Naive thymus-derived CD8-positive, alpha-beta T cell (primary cell): Measurements from ENCODE around the gene STAU1. TPM values are rescaled to one million over a fixed set of nuclear protein-coding genes. Genes with fewer than 3 reads are reported as not detected.
"Not testable (repeated sequence)": the region's sequence is repeated elsewhere in the genome, so short reads cannot be mapped to it uniquely, and the experiment has no call there.

Source experiments
- ATAC-seq, 2 donors: fragments of 150-1000 bp; cut with Tn5 transposase in 1 of 2; sonication (Bioruptor Pico), chemical (Tn5 transposase) in 1 of 2; 1 replicate in 1 of 2; 2 replicates in 1 of 2; pipeline ENCODE4 v1.10.0; 2021; ENCODE audit warnings: mild to moderate bottlenecking in 2 of 2, moderate library complexity in 2 of 2
- POLR2A ChIA-PET: fragments of 350-600 bp; sonication (Branson Sonifier 250); formaldehyde crosslinking; loops from one replicate; lab custom pipeline; 2021; ENCODE audit warnings: antibody characterized with exemption; lab: Charles Lee
- DNase-seq, 10 donors: peaks; one replicate each; pipeline versions ENCODE4 v3.0.0 to v3.0.0-alpha.2; 2020 to 2022
- H3K27ac Mint-ChIP-seq, 10 donors: one replicate each; pipeline ENCODE4 v1.8.0; 2020 to 2022; ENCODE audit warnings: mild to moderate bottlenecking in 10 of 10, mixed read lengths in 10 of 10, moderate library complexity in 4 of 10, inconsistent platforms in 1 of 10
- H3K27me3 Mint-ChIP-seq, 5 donors: one replicate each; pipeline ENCODE4 v1.8.0; 2021 to 2022; ENCODE audit warnings: mixed read lengths in 5 of 5
- H3K36me3 Mint-ChIP-seq, 3 donors: one replicate each; pipeline ENCODE4 v1.8.0; 2020 to 2022; ENCODE audit warnings: mixed read lengths in 3 of 3, mild to moderate bottlenecking in 2 of 3, inconsistent platforms in 1 of 3
- H3K4me1 Mint-ChIP-seq, 4 donors: one replicate each; pipeline ENCODE4 v1.8.0; 2021 to 2022; ENCODE audit warnings: mixed read lengths in 4 of 4
- H3K4me3 Mint-ChIP-seq, 10 donors: one replicate each; pipeline ENCODE4 v1.8.0; 2020 to 2022; ENCODE audit warnings: mild to moderate bottlenecking in 10 of 10, mixed read lengths in 10 of 10, moderate library complexity in 6 of 10, inconsistent platforms in 1 of 10
- H3K9me3 Mint-ChIP-seq, 9 donors: one replicate each; pipeline ENCODE4 v1.8.0; 2020 to 2022; ENCODE audit warnings: mixed read lengths in 9 of 9, mild to moderate bottlenecking in 3 of 9, inconsistent platforms in 1 of 9, moderate library complexity in 1 of 9
- polyA plus RNA-seq, 3 donors: library from polyadenylated mRNA; unstranded; fragments of 300-500 nt; fragmentation: Illumina TruSeq; gene quantifications; one replicate each; pipeline ENCODE4 v1.2.3, GENCODE V29; 2021
- total RNA-seq, 8 experiments: library from RNA in 2 of 8; stranded (reverse) in 2 of 8; gene quantifications; one replicate each; pipeline ENCODE4 v1.2.3 and lab custom pipeline; 2021 to 2026

Gene STAU1
- total and polyA plus RNA-seq, 5 experiments from 2014 or later, result 28.5 to 45.3 (median 34.7) TPM

GRCh38 chr20:49199729-49200293 is 11.7 kb upstream of the STAU1 start:
- Mint-ChIP-seq H3K9me3 (peaks cover 0 to 10% (median 0%) of the 10 kb centered on the region in 9 donors), H3K36me3 (no peaks in the 10 kb centered on the region), H3K27me3 (no peaks in the 10 kb centered on the region), H3K4me3 (no peak overlapping the region), H3K4me1 (no peaks in the 10 kb centered on the region), H3K27ac (no peak overlapping the region)
- no peak for ATAC-seq
- DNase-seq, result no peak
- POLR2A ChIA-PET, result no interaction called here

GRCh38 chr20:49192944-49193518 is 4.9 kb upstream of the STAU1 start:
- H3K27ac Mint-ChIP-seq, DNase-seq, H3K4me3 Mint-ChIP-seq, H3K4me1 Mint-ChIP-seq, ATAC-seq, H3K9me3 Mint-ChIP-seq, POLR2A ChIA-PET, H3K27me3 Mint-ChIP-seq, H3K36me3 Mint-ChIP-seq: not testable (repeated sequence)

- peaks cover 0 to 2% (median 0%) of the 10 kb centered on the region in 5 donors for H3K27me3 Mint-ChIP-seq
- peak in 1 of 2 donors; percentile 7 for ATAC-seq
- H3K9me3 Mint-ChIP-seq, result no peaks in the 10 kb centered on the region
- peaks cover 19 to 50% (median 45%) of the 10 kb centered on the region in 4 donors for H3K4me1 Mint-ChIP-seq
- H3K36me3 Mint-ChIP-seq, result peaks cover 0 to 15% (median 0%) of the 10 kb centered on the region in 3 donors
- peak overlapping the region; percentile 78 to 95 (median 91) for H3K27ac Mint-ChIP-seq
- H3K4me3 Mint-ChIP-seq, result peak overlapping the region; percentile 86 to 96 (median 90)
- POLR2A ChIA-PET, result interaction anchor here (0.7 to 2.7 kb wide), 10 partner anchors 10 to 749 kb away, joined by 3 to 19 read pairs (median 4); partner anchors contain the start of genes CSE1L, DDX27, RNF114 and ZNFX1
- peak in 3 of 10 donors; percentile 3 to 24 (median 22) for DNase-seq
Observed at GRCh38 chr20:49187330-49187850, 744 bp downstream of the STAU1 start.

- ATAC-seq, result peak; percentile 37 to 51
- POLR2A ChIA-PET, result interaction anchor here (0.8 to 2.7 kb wide), 4 partner anchors 10 to 140 kb away, joined by 4 to 19 read pairs (median 6); partner anchors contain the start of genes CSE1L, DDX27 and ZNFX1
Observed at GRCh38 chr20:49186535-49187329, 1.4 kb downstream of the STAU1 start.

GRCh38 chr20:49185071-49185761 is 2.9 kb downstream of the STAU1 start:
- Mint-ChIP-seq H3K9me3 (no peaks in the 10 kb centered on the region), H3K4me1 (peaks cover 24 to 70% (median 65%) of the 10 kb centered on the region in 4 donors), H3K27ac (peak overlapping the region in 5 of 10 donors; percentile 14 to 86 (median 48)), H3K36me3 (peaks cover 0 to 15% (median 0%) of the 10 kb centered on the region in 3 donors), H3K27me3 (peaks cover 0 to 2% (median 0%) of the 10 kb centered on the region in 5 donors), H3K4me3 (peak overlapping the region in 9 of 10 donors; percentile 26 to 69 (median 57))
- no peak for ATAC-seq
- DNase-seq, result no peak
- POLR2A ChIA-PET, result no interaction called here

More at GRCh38 chr20:49186535-49187329, 1.4 kb downstream of the STAU1 start:
- no peaks in the 10 kb centered on the region for H3K9me3 Mint-ChIP-seq
- H3K27ac Mint-ChIP-seq, result peak overlapping the region; percentile 78 to 95 (median 91)
- peaks cover 21 to 56% (median 52%) of the 10 kb centered on the region in 4 donors for H3K4me1 Mint-ChIP-seq
- peak; percentile 36 to 85 (median 59) for DNase-seq
- peaks cover 0 to 15% (median 0%) of the 10 kb centered on the region in 3 donors for H3K36me3 Mint-ChIP-seq
- H3K4me3 Mint-ChIP-seq, result peak overlapping the region; percentile 86 to 96 (median 90)
- H3K27me3 Mint-ChIP-seq, result peaks cover 0 to 2% (median 0%) of the 10 kb centered on the region in 5 donors

- peaks cover 25 to 75% (median 70%) of the 10 kb centered on the region in 4 donors for H3K4me1 Mint-ChIP-seq
- H3K4me3 Mint-ChIP-seq, result peak overlapping the region in 6 of 10 donors; percentile 28 to 69 (median 58)
- DNase-seq, result no peak
- H3K9me3 Mint-ChIP-seq, result no peaks in the 10 kb centered on the region
- H3K27me3 Mint-ChIP-seq, result peaks cover 0 to under 1% (median 0%) of the 10 kb centered on the region in 5 donors
- POLR2A ChIA-PET, result no interaction called here
- H3K27ac Mint-ChIP-seq, result peak overlapping the region in 4 of 10 donors; percentile 7 to 86 (median 42)
- no peak for ATAC-seq
- H3K36me3 Mint-ChIP-seq, result peaks cover 0 to 15% (median 0%) of the 10 kb centered on the region in 3 donors
Observed at GRCh38 chr20:49184691-49185070, 3.5 kb downstream of the STAU1 start.

GRCh38 chr20:49184084-49184501 is 4.0 kb downstream of the STAU1 start:
- POLR2A ChIA-PET, DNase-seq, H3K9me3 Mint-ChIP-seq, ATAC-seq, H3K27me3 Mint-ChIP-seq: not testable (repeated sequence)
- peaks cover 0 to 16% (median 0%) of the 10 kb centered on the region in 3 donors for H3K36me3 Mint-ChIP-seq
- H3K4me3 Mint-ChIP-seq, result peak overlapping the region in 8 of 10 donors; percentile 14 to 59 (median 30)
- H3K4me1 Mint-ChIP-seq, result peaks cover 29 to 79% (median 75%) of the 10 kb centered on the region in 4 donors
- peak overlapping the region in 4 of 10 donors; percentile 5 to 86 (median 61) for H3K27ac Mint-ChIP-seq

- DNase-seq (no peak), ATAC-seq (no peak)
- no peaks in the 10 kb centered on the region for H3K27me3 Mint-ChIP-seq
- peaks cover 28 to 80% (median 72%) of the 10 kb centered on the region in 4 donors for H3K4me1 Mint-ChIP-seq
- POLR2A ChIA-PET, result interaction anchor here (0.7 kb wide), 1 partner anchor 72 kb away, joined by 4 read pairs; no protein-coding TSS in a partner anchor
- H3K36me3 Mint-ChIP-seq, result peaks cover 0 to 21% (median 0%) of the 10 kb centered on the region in 3 donors
- peak overlapping the region in 8 of 10 donors; percentile 17 to 50 (median 30) for H3K4me3 Mint-ChIP-seq
- peak overlapping the region in 7 of 10 donors; percentile 4 to 63 (median 24) for H3K27ac Mint-ChIP-seq
- H3K9me3 Mint-ChIP-seq, result no peaks in the 10 kb centered on the region
Observed at GRCh38 chr20:49183444-49183843, 4.7 kb downstream of the STAU1 start.

- H3K27me3 Mint-ChIP-seq, result no peaks in the 10 kb centered on the region
- peak overlapping the region in 5 of 10 donors; percentile 10 to 35 (median 15) for H3K4me3 Mint-ChIP-seq
- peaks cover 0 to 36% (median 5%) of the 10 kb centered on the region in 3 donors for H3K36me3 Mint-ChIP-seq
- no peaks in the 10 kb centered on the region for H3K9me3 Mint-ChIP-seq
- peak overlapping the region in 3 of 10 donors; percentile 4 to 39 (median 35) for H3K27ac Mint-ChIP-seq
- DNase-seq (no peak), ATAC-seq (no peak)
- H3K4me1 Mint-ChIP-seq, result peaks cover 20 to 85% (median 69%) of the 10 kb centered on the region in 4 donors
- POLR2A ChIA-PET, result interaction anchor here (0.7 kb wide), 1 partner anchor 37 kb away, joined by 7 read pairs; no protein-coding TSS in a partner anchor
Observed at GRCh38 chr20:49181265-49181877, 6.8 kb downstream of the STAU1 start.

- peak in 1 of 2 donors; percentile 20 for ATAC-seq
- Mint-ChIP-seq H3K9me3 (no peaks in the 10 kb centered on the region), H3K4me3 (peak overlapping the region in 6 of 10 donors; percentile 27 to 60 (median 46)), H3K27ac (peak overlapping the region in 8 of 10 donors; percentile 4 to 56 (median 30)), H3K27me3 (no peaks in the 10 kb centered on the region), H3K36me3 (peaks cover 0 to 33% (median 8%) of the 10 kb centered on the region in 3 donors), H3K4me1 (peaks cover 20 to 73% (median 58%) of the 10 kb centered on the region in 4 donors)
- POLR2A ChIA-PET, result interaction anchor here (0.5 to 1.1 kb wide), 3 partner anchors 14 to 99 kb away, joined by 3 read pairs; no protein-coding TSS in a partner anchor
- DNase-seq, result no peak
Observed at GRCh38 chr20:49179368-49180277, 8.5 kb downstream of the STAU1 start.
